HEK293 (cell line): ENCODE measurements around the gene KLHDC4.

Experiments used
- CTCF ChIA-PET: fragments of 350-600 bp; formaldehyde crosslinking; extraction: SDS; loops from one replicate; lab custom pipeline; 2021; ENCODE audit warnings: antibody characterized with exemption; lab: Yijun Ruan, JAX
- POLR2A ChIA-PET: fragments of 300-600 bp; formaldehyde crosslinking; extraction: SDS; loops from one replicate; lab custom pipeline; 2020; ENCODE audit warnings: antibody characterized with exemption, inconsistent platforms; lab: Yijun Ruan, JAX
- H3K27ac ChIP-seq: fragments of 200-500 bp; sonication (Bioruptor generic); 2 replicates; pipeline ENCODE4 v1.5.1; 2014; ENCODE audit warnings: low read depth, low read length, control low read depth, inconsistent platforms; ENCODE audit errors: extremely low read depth
- H3K36me3 ChIP-seq, 2 experiments: fragments of 200-500 bp in 1 of 2; sonication (Bioruptor generic) in 1 of 2; 1 replicate in 1 of 2; 2 replicates in 1 of 2; pipeline ENCODE4 v1.5.1; 2014 to 2017; ENCODE audit warnings: inconsistent platforms in 2 of 2, low read length in 2 of 2; ENCODE audit not compliant: control insufficient read depth in 2 of 2, insufficient read depth in 1 of 2
- H3K4me1 ChIP-seq: fragments of 200-500 bp; sonication (Bioruptor generic); 2 replicates; pipeline ENCODE4 v1.5.1; 2014; ENCODE audit warnings: mild to moderate bottlenecking, low read length, inconsistent platforms; ENCODE audit not compliant: control insufficient read depth, insufficient read depth
- H3K4me3 ChIP-seq: 2 replicates; pipeline ENCODE4 v1.5.1; 2011; ENCODE audit warnings: low read depth, mild to moderate bottlenecking, control low read depth, low read length, moderate library complexity
- H3K9me3 ChIP-seq: fragments of 200-500 bp; sonication (Bioruptor generic); 2 replicates; pipeline ENCODE4 v1.5.1; 2014; ENCODE audit warnings: low read depth, low read length, inconsistent platforms; ENCODE audit not compliant: control insufficient read depth, insufficient read depth
- KLF16 ChIP-seq: fragments of 450-650 bp; formaldehyde crosslinking; IDR thresholded peaks from 2 replicates; pipeline ENCODE4 v1.5.1; 2017; ENCODE audit warnings: missing biosample characterization, missing genetic modification characterization
- KLF7 ChIP-seq: fragments of 450-650 bp; formaldehyde crosslinking; IDR thresholded peaks from 2 replicates; pipeline ENCODE4 v1.5.1; 2016; ENCODE audit warnings: missing biosample characterization, missing genetic modification characterization, borderline replicate concordance
- PBX3 ChIP-seq: sonication (generic); formaldehyde crosslinking; IDR thresholded peaks from 2 replicates; pipeline ENCODE4 v1.8.1; 2022; ENCODE audit warnings: mild to moderate bottlenecking, moderate library complexity, missing genetic modification reagents
- PRDM10 ChIP-seq: fragments of 450-650 bp; formaldehyde crosslinking; IDR thresholded peaks from 2 replicates; pipeline ENCODE4 v1.5.1; 2016; ENCODE audit warnings: missing biosample characterization, missing genetic modification characterization
- RBAK ChIP-seq: fragments of 450-650 bp; formaldehyde crosslinking; IDR thresholded peaks from 2 replicates; pipeline ENCODE4 v1.5.1; 2016; ENCODE audit warnings: missing biosample characterization, missing genetic modification characterization
- SCRT1 ChIP-seq: fragments of 450-650 bp; formaldehyde crosslinking; IDR thresholded peaks from 2 replicates; pipeline ENCODE4 v1.5.1; 2016; ENCODE audit warnings: missing biosample characterization, missing genetic modification characterization, borderline replicate concordance
- ZBTB44 ChIP-seq: fragments of 450-650 bp; IDR thresholded peaks from 2 replicates; pipeline ENCODE4 v1.5.1; 2018; ENCODE audit warnings: missing biosample characterization, mild to moderate bottlenecking, missing genetic modification characterization
- ZNF112 ChIP-seq: fragments of 450-650 bp; formaldehyde crosslinking; IDR thresholded peaks from 2 replicates; pipeline ENCODE4 v1.5.0; 2017; ENCODE audit warnings: missing biosample characterization, missing genetic modification characterization
- ZNF121 ChIP-seq: fragments of 450-650 bp; formaldehyde crosslinking; IDR thresholded peaks from 2 replicates; pipeline ENCODE4 v1.5.1; 2016; ENCODE audit warnings: missing biosample characterization, missing genetic modification characterization
- ZNF184 ChIP-seq: fragments of 450-650 bp; IDR thresholded peaks from 2 replicates; pipeline ENCODE4 v1.5.1; 2018; ENCODE audit warnings: missing biosample characterization, mild to moderate bottlenecking, missing genetic modification characterization
- ZNF214 ChIP-seq: fragments of 450-650 bp; formaldehyde crosslinking; IDR thresholded peaks from 2 replicates; pipeline ENCODE4 v1.5.1; 2017; ENCODE audit warnings: missing biosample characterization, mild to moderate bottlenecking, missing genetic modification characterization, borderline replicate concordance
- ZNF449 ChIP-seq: fragments of 450-650 bp; formaldehyde crosslinking; IDR thresholded peaks from 2 replicates; pipeline ENCODE4 v1.5.1; 2017; ENCODE audit warnings: missing biosample characterization, mild to moderate bottlenecking, missing genetic modification characterization, moderate library complexity
- ZNF514 ChIP-seq: fragments of 450-650 bp; formaldehyde crosslinking; IDR thresholded peaks from 2 replicates; pipeline ENCODE4 v1.5.1; 2016; ENCODE audit warnings: missing biosample characterization, missing genetic modification characterization
- ZNF521 ChIP-seq: fragments of 450-650 bp; formaldehyde crosslinking; IDR thresholded peaks from 2 replicates; pipeline ENCODE4 v1.5.1; 2017; ENCODE audit warnings: missing biosample characterization, mild to moderate bottlenecking, missing genetic modification characterization
- ZNF571 ChIP-seq: fragments of 450-650 bp; formaldehyde crosslinking; IDR thresholded peaks from 2 replicates; pipeline ENCODE4 v1.5.0; 2017; ENCODE audit warnings: missing biosample characterization, missing genetic modification characterization
- ZNF600 ChIP-seq: fragments of 450-650 bp; formaldehyde crosslinking; IDR thresholded peaks from 2 replicates; pipeline ENCODE4 v1.5.1; 2016; ENCODE audit warnings: missing biosample characterization, missing genetic modification characterization
- ZNF658 ChIP-seq: fragments of 450-650 bp; formaldehyde crosslinking; IDR thresholded peaks from 2 replicates; pipeline ENCODE4; 2016; ENCODE audit warnings: missing biosample characterization, missing genetic modification characterization
- TF ChIP-seq, protein P1 (sequence below): fragments of 450-650 bp; formaldehyde crosslinking; IDR thresholded peaks from 2 replicates; pipeline ENCODE4 v1.5.1; 2016; ENCODE audit warnings: missing biosample characterization, missing genetic modification characterization, low read depth
- TF ChIP-seq, protein P2 (sequence below): fragments of 450-650 bp; formaldehyde crosslinking; IDR thresholded peaks from 2 replicates; pipeline ENCODE4 v1.5.1; 2016; ENCODE audit warnings: missing biosample characterization, missing genetic modification characterization, low read depth
- TF ChIP-seq, protein P3 (sequence below): fragments of 450-650 bp; formaldehyde crosslinking; conservative IDR thresholded peaks from 2 replicates; pipeline ENCODE4 v1.5.1; 2016; ENCODE audit warnings: low read depth, missing biosample characterization, missing genetic modification characterization

KLHDC4 gene

DNA sequence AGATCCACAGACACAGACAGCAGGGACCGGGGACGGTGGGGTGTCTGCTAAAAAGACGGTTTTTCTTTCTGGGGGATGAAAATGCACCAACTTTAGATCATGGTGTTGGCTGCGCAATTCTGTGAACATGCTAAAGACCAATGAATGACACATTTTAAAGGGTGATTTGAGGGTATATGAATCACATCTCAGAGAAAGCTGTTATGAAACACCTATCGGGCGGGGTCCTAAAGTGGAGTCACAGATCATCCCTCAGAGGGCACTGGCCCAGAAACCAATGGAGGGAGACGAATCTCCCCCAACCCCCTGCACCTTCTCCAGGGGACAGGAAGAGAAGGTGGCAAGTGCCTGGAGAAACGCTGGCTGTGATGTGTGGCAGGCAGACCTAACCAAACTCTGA lies 26.0 kb downstream of the KLHDC4 start:
- Histone ChIP-seq H3K9me3 (no peaks in the 10 kb centered on the region), H3K4me3 (no peak overlapping the region), H3K36me3 (peaks cover 0 to 58% of the 10 kb centered on the region in 2 experiments; a peak in 2 of 3 replicates), H3K27ac (no peak overlapping the region), H3K4me1 (no peaks in the 10 kb centered on the region)
- ChIA-PET POLR2A (no interaction called here), CTCF (interaction anchor here (0.8 kb wide), 1 partner anchor 39 kb away, joined by 5 read pairs; no protein-coding TSS in a partner anchor)
- TF ChIP-seq ZNF112 (tag by site-specific recombination) (no peak), ZNF214 (tag by site-specific recombination) (no peak), ZNF571 (tag by site-specific recombination) (no peak), PBX3 (no peak), ZNF121 (no peak), KLF16 (tag by site-specific recombination) (no peak), ZNF449 (tag by site-specific recombination) (no peak), ZBTB44 (no peak), PRDM10 (tag by site-specific recombination) (no peak), SCRT1 (tag by site-specific recombination) (no peak), ZNF184 (tag by site-specific recombination) (no peak), ZNF600 (tag by site-specific recombination) (no peak), ZNF514 (no peak), ZNF521 (tag by site-specific recombination) (no peak), ZNF658 (tag by site-specific recombination) (no peak), KLF7 (tag by site-specific recombination) (no peak), RBAK (tag by site-specific recombination) (no peak)
- TF ChIP-seq, protein P1, sequence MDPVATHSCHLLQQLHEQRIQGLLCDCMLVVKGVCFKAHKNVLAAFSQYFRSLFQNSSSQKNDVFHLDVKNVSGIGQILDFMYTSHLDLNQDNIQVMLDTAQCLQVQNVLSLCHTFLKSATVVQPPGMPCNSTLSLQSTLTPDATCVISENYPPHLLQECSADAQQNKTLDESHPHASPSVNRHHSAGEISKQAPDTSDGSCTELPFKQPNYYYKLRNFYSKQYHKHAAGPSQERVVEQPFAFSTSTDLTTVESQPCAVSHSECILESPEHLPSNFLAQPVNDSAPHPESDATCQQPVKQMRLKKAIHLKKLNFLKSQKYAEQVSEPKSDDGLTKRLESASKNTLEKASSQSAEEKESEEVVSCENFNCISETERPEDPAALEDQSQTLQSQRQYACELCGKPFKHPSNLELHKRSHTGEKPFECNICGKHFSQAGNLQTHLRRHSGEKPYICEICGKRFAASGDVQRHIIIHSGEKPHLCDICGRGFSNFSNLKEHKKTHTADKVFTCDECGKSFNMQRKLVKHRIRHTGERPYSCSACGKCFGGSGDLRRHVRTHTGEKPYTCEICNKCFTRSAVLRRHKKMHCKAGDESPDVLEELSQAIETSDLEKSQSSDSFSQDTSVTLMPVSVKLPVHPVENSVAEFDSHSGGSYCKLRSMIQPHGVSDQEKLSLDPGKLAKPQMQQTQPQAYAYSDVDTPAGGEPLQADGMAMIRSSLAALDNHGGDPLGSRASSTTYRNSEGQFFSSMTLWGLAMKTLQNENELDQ (tag by site-specific recombination): no peak
- TF ChIP-seq, protein P2, sequence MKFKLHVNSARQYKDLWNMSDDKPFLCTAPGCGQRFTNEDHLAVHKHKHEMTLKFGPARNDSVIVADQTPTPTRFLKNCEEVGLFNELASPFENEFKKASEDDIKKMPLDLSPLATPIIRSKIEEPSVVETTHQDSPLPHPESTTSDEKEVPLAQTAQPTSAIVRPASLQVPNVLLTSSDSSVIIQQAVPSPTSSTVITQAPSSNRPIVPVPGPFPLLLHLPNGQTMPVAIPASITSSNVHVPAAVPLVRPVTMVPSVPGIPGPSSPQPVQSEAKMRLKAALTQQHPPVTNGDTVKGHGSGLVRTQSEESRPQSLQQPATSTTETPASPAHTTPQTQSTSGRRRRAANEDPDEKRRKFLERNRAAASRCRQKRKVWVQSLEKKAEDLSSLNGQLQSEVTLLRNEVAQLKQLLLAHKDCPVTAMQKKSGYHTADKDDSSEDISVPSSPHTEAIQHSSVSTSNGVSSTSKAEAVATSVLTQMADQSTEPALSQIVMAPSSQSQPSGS: no peak
- TF ChIP-seq, protein P3, sequence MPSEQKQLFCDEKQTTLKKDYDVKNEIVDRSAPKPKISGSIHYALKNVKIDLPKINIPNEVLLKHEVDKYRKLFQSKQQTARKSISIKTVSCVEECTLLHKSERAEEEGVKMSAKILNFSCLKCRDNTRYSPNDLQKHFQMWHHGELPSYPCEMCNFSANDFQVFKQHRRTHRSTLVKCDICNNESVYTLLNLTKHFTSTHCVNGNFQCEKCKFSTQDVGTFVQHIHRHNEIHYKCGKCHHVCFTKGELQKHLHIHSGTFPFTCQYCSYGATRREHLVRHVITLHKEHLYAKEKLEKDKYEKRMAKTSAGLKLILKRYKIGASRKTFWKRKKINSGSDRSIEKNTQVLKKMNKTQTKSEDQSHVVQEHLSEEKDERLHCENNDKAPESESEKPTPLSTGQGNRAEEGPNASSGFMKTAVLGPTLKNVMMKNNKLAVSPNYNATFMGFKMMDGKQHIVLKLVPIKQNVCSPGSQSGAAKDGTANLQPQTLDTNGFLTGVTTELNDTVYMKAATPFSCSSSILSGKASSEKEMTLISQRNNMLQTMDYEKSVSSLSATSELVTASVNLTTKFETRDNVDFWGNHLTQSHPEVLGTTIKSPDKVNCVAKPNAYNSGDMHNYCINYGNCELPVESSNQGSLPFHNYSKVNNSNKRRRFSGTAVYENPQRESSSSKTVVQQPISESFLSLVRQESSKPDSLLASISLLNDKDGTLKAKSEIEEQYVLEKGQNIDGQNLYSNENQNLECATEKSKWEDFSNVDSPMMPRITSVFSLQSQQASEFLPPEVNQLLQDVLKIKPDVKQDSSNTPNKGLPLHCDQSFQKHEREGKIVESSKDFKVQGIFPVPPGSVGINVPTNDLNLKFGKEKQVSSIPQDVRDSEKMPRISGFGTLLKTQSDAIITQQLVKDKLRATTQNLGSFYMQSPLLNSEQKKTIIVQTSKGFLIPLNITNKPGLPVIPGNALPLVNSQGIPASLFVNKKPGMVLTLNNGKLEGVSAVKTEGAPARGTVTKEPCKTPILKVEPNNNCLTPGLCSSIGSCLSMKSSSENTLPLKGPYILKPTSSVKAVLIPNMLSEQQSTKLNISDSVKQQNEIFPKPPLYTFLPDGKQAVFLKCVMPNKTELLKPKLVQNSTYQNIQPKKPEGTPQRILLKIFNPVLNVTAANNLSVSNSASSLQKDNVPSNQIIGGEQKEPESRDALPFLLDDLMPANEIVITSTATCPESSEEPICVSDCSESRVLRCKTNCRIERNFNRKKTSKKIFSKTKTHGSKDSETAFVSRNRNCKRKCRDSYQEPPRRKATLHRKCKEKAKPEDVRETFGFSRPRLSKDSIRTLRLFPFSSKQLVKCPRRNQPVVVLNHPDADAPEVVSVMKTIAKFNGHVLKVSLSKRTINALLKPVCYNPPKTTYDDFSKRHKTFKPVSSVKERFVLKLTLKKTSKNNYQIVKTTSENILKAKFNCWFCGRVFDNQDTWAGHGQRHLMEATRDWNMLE (tag by site-specific recombination): no peak
